Kidney (tissue), 14 donors: Measurements from ENCODE around the gene TMEM185A. TPM values are rescaled to one million over a fixed set of nuclear protein-coding genes. Genes with fewer than 3 reads are reported as not detected.

Experiments used
- DNase-seq, 5 donors: peaks; one replicate each; pipeline ENCODE4 v3.0.0-alpha.2; 2013 to 2020
- FAIRE-seq: peaks from 2 replicates; lab custom pipeline; 2012; peaks lifted over from hg19 to GRCh38; lab: Jason Lieb, UNC
- H3K27ac ChIP-seq, 2 donors: one replicate each; pipeline ENCODE4 v1.7.0; 2013; ENCODE audit warnings: low read depth in 2 of 2, low read length in 2 of 2, inconsistent platforms in 1 of 2
- H3K27me3 ChIP-seq: one replicate; pipeline ENCODE4 v1.7.1; 2013; ENCODE audit warnings: low read length, inconsistent platforms; ENCODE audit not compliant: control insufficient read depth, insufficient read depth
- H3K36me3 ChIP-seq, 3 donors: one replicate each; pipeline versions ENCODE4 v1.7.0 to v1.7.1; 2013; ENCODE audit warnings: low read length in 3 of 3, control low read depth in 1 of 3, inconsistent platforms in 1 of 3; ENCODE audit not compliant: insufficient read depth in 3 of 3, control insufficient read depth in 2 of 3
- H3K4me1 ChIP-seq, 3 donors: one replicate each; pipeline versions ENCODE4 v1.7.0 to v1.7.1; 2013; ENCODE audit warnings: low read length in 3 of 3, inconsistent platforms in 1 of 3, low read depth in 1 of 3; ENCODE audit not compliant: control insufficient read depth in 2 of 3, insufficient read depth in 2 of 3
- H3K4me3 ChIP-seq, 3 donors: one replicate each; pipeline versions ENCODE4 v1.7.0 to v1.8.1; 2013; ENCODE audit warnings: low read length in 3 of 3, control low read depth in 1 of 3, inconsistent platforms in 1 of 3
- H3K9ac ChIP-seq, 3 donors: one replicate each; pipeline versions ENCODE4 v1.7.0 to v1.7.1; 2013; ENCODE audit warnings: low read length in 3 of 3, control low read depth in 1 of 3, inconsistent platforms in 1 of 3
- H3K9me3 ChIP-seq, 3 donors: one replicate each; pipeline versions ENCODE4 v1.7.0 to v1.7.1; 2013; ENCODE audit warnings: low read length in 3 of 3, control low read depth in 1 of 3, inconsistent platforms in 1 of 3; ENCODE audit not compliant: control insufficient read depth in 2 of 3, insufficient read depth in 1 of 3
- CTCF ChIP-seq: IDR thresholded peaks from 3 replicates; pipeline ENCODE4 v1.5.1; 2012; ENCODE audit warnings: mild to moderate bottlenecking, moderate library complexity, borderline replicate concordance; ENCODE audit not compliant: insufficient read depth; ENCODE audit errors: extremely low read depth
- intact Hi-C: fragments of 100-400 bp; cut with DNase I; formaldehyde crosslinking; loops from one replicate; pipeline ENCODE4 v1.11.1; 2022
- polyA plus RNA-seq: library from polyadenylated mRNA; stranded (reverse); fragments of 350-450 nt; fragmentation: Illumina TruSeq; extraction: RNeasy Lipid Tissue Mini Kit (QIAGEN cat#74804); gene quantifications from one replicate; pipeline ENCODE4 v1.2.3, GENCODE V29; 2014; ENCODE audit warnings: low read depth, low replicate concordance; ENCODE audit not compliant: insufficient read depth
- total RNA-seq: library from RNA; stranded (reverse); fragmentation: NEBNext Ultra II Directional; extraction: Animal tissue kit (Norgen Biotek cat#: 25700); gene quantifications from one replicate; pipeline ENCODE4 v1.2.1, GENCODE V29; 2021
- donor health status: control.
- donor health status: control.
- donor health status: control.
- donor health status: control.
- donor health status: control.
- donor health status: DM: yes; HTN: yes; CAD: no.
- donor health status: Normal renal cell carcinoma (clear cell type).

The TMEM185A gene
- total and polyA plus RNA-seq, 2 donors from 2014 or later: 18.6 to 21.0 TPM

- Histone ChIP-seq H3K4me1 (no peaks in the 10 kb centered on the region), H3K27ac (no peak overlapping the region), H3K9me3 (no peaks in the 10 kb centered on the region), H3K9ac (no peak overlapping the region), H3K36me3 (no peaks in the 10 kb centered on the region), H3K4me3 (no peak overlapping the region), H3K27me3 (no peaks in the 10 kb centered on the region)
- no peak for FAIRE-seq
- DNase-seq: no peak
- no peak for TF ChIP-seq CTCF
- intact Hi-C loops: no loop called here
Observed at GRCh38 chrX:149648932-149649331, 17.3 kb upstream of the TMEM185A start.

GRCh38 chrX:149647505-149647904, 15.9 kb upstream of the TMEM185A start:
- FAIRE-seq: no peak
- no peak for TF ChIP-seq CTCF
- Histone ChIP-seq H3K27me3 (no peaks in the 10 kb centered on the region), H3K36me3 (no peaks in the 10 kb centered on the region), H3K9ac (no peak overlapping the region), H3K4me1 (no peaks in the 10 kb centered on the region), H3K4me3 (no peak overlapping the region), H3K9me3 (no peaks in the 10 kb centered on the region), H3K27ac (no peak overlapping the region)
- no peak for DNase-seq
- intact Hi-C loops: no loop called here

GRCh38 chrX:149643496-149643895, 11.9 kb upstream of the TMEM185A start:
- DNase-seq (no peak), FAIRE-seq (no peak)
- Histone ChIP-seq H3K36me3 (no peaks in the 10 kb centered on the region), H3K9ac (no peak overlapping the region), H3K27ac (no peak overlapping the region), H3K4me1 (no peaks in the 10 kb centered on the region), H3K9me3 (no peaks in the 10 kb centered on the region), H3K4me3 (no peak overlapping the region), H3K27me3 (no peaks in the 10 kb centered on the region)
- TF ChIP-seq CTCF: no peak
- intact Hi-C loops: no loop called here

GRCh38 chrX:149641835-149642234, 10.2 kb upstream of the TMEM185A start:
- H3K36me3 ChIP-seq: no peaks in the 10 kb centered on the region
- H3K27ac ChIP-seq: no peak overlapping the region
- intact Hi-C loops: no loop called here
- H3K9ac ChIP-seq: no peak overlapping the region
- no peak overlapping the region for H3K4me3 ChIP-seq
- DNase-seq (no peak), FAIRE-seq (no peak)
- H3K4me1 ChIP-seq: no peaks in the 10 kb centered on the region
- TF ChIP-seq CTCF: no peak
- no peaks in the 10 kb centered on the region for H3K9me3 ChIP-seq
- no peaks in the 10 kb centered on the region for H3K27me3 ChIP-seq
